HUES6 (cell line): Measurements from ENCODE around the gene SHANK2.

Source experiments
- H3K27ac ChIP-seq: 2 replicates; pipeline ENCODE4 v1.7.0; 2013; ENCODE audit warnings: low read depth, mild to moderate bottlenecking, low read length, inconsistent platforms
- H3K27me3 ChIP-seq: 2 replicates; pipeline ENCODE4 v1.6.1; 2013; ENCODE audit warnings: low read length; ENCODE audit not compliant: control insufficient read depth, insufficient read depth
- H3K36me3 ChIP-seq: 2 replicates; pipeline ENCODE4 v1.6.1; 2013; ENCODE audit warnings: low read length; ENCODE audit not compliant: control insufficient read depth, insufficient read depth
- H3K4me1 ChIP-seq: 2 replicates; pipeline ENCODE4 v1.6.1; 2013; ENCODE audit warnings: low read length; ENCODE audit not compliant: control insufficient read depth, insufficient read depth
- H3K4me3 ChIP-seq: 2 replicates; pipeline ENCODE4 v1.5.1; 2013; ENCODE audit warnings: low read depth, low read length
- H3K9ac ChIP-seq: one replicate; pipeline ENCODE4 v1.6.1; 2013; ENCODE audit warnings: mild to moderate bottlenecking, low read length
- H3K9me3 ChIP-seq: 2 replicates; pipeline ENCODE4 v1.6.1; 2013; ENCODE audit warnings: low read depth, low read length; ENCODE audit not compliant: control insufficient read depth, insufficient read depth

Gene SHANK2

GRCh38 chr11:71228961-71229360 lies 23.4 kb downstream of the SHANK2 start:
- peaks cover 15% of the 10 kb centered on the region; the same call in 1 of the 2 replicates for H3K9me3 ChIP-seq
- H3K9ac ChIP-seq: no peak overlapping the region
- H3K27ac ChIP-seq: no peak overlapping the region
- no peaks in the 10 kb centered on the region for H3K27me3 ChIP-seq
- H3K4me3 ChIP-seq: no peak overlapping the region
- no peaks in the 10 kb centered on the region for H3K36me3 ChIP-seq
- H3K4me1 ChIP-seq: no peaks in the 10 kb centered on the region

GRCh38 chr11:71227058-71227659 lies 25.2 kb downstream of the SHANK2 start:
- H3K9me3 ChIP-seq: peaks cover 15% of the 10 kb centered on the region; the same call in 1 of the 2 replicates
- no peak overlapping the region for H3K27ac ChIP-seq
- H3K27me3 ChIP-seq: no peaks in the 10 kb centered on the region
- no peak overlapping the region for H3K9ac ChIP-seq
- H3K4me1 ChIP-seq: no peaks in the 10 kb centered on the region; the same call in 1 of the 2 replicates
- no peaks in the 10 kb centered on the region; the same call in 1 of the 2 replicates for H3K36me3 ChIP-seq
- H3K4me3 ChIP-seq: no peak overlapping the region

GRCh38 chr11:71223671-71224660 lies 28.4 kb downstream of the SHANK2 start:
- H3K4me3 ChIP-seq: no peak overlapping the region
- no peak overlapping the region for H3K9ac ChIP-seq
- no peak overlapping the region for H3K27ac ChIP-seq
- H3K4me1 ChIP-seq: no peaks in the 10 kb centered on the region; the same call in 1 of the 2 replicates
- H3K9me3 ChIP-seq: peaks cover 15% of the 10 kb centered on the region; the same call in 1 of the 2 replicates
- H3K27me3 ChIP-seq: no peaks in the 10 kb centered on the region
- H3K36me3 ChIP-seq: no peaks in the 10 kb centered on the region; the same call in 1 of the 2 replicates

GRCh38 chr11:71223081-71223405 lies 29.3 kb downstream of the SHANK2 start:
- H3K4me1 ChIP-seq: no peaks in the 10 kb centered on the region; the same call in 1 of the 2 replicates
- no peaks in the 10 kb centered on the region for H3K27me3 ChIP-seq
- peaks cover 12% of the 10 kb centered on the region; the same call in 1 of the 2 replicates for H3K9me3 ChIP-seq
- H3K9ac ChIP-seq: no peak overlapping the region
- H3K27ac ChIP-seq: no peak overlapping the region
- H3K36me3 ChIP-seq: no peaks in the 10 kb centered on the region; the same call in 1 of the 2 replicates
- H3K4me3 ChIP-seq: no peak overlapping the region

- Histone ChIP-seq H3K9ac (no peak overlapping the region), H3K27ac (no peak overlapping the region), H3K36me3 (no peaks in the 10 kb centered on the region; the same call in 1 of the 2 replicates), H3K4me3 (no peak overlapping the region), H3K27me3 (no peaks in the 10 kb centered on the region), H3K9me3 (peaks cover 12% of the 10 kb centered on the region; the same call in 1 of the 2 replicates), H3K4me1 (no peaks in the 10 kb centered on the region; the same call in 1 of the 2 replicates)
Observed at GRCh38 chr11:71222318-71223080, 29.9 kb downstream of the SHANK2 start.

- H3K36me3 ChIP-seq: no peaks in the 10 kb centered on the region; the same call in 1 of the 2 replicates
- no peak overlapping the region for H3K4me3 ChIP-seq
- no peaks in the 10 kb centered on the region for H3K27me3 ChIP-seq
- H3K9ac ChIP-seq: no peak overlapping the region
- no peaks in the 10 kb centered on the region; the same call in 1 of the 2 replicates for H3K4me1 ChIP-seq
- H3K9me3 ChIP-seq: peaks cover 5% of the 10 kb centered on the region; the same call in 1 of the 2 replicates
- no peak overlapping the region for H3K27ac ChIP-seq
Observed at GRCh38 chr11:71221821-71222220, 30.6 kb downstream of the SHANK2 start.

- Histone ChIP-seq H3K27ac (no peak overlapping the region), H3K9ac (no peak overlapping the region), H3K36me3 (no peaks in the 10 kb centered on the region; the same call in 1 of the 2 replicates), H3K9me3 (peaks cover 3% of the 10 kb centered on the region; the same call in 1 of the 2 replicates), H3K4me3 (no peak overlapping the region), H3K27me3 (no peaks in the 10 kb centered on the region), H3K4me1 (no peaks in the 10 kb centered on the region; the same call in 1 of the 2 replicates)
Observed at GRCh38 chr11:71221201-71221600, 31.2 kb downstream of the SHANK2 start.

- H3K27me3 ChIP-seq: no peaks in the 10 kb centered on the region
- no peaks in the 10 kb centered on the region; the same call in 1 of the 2 replicates for H3K4me1 ChIP-seq
- no peak overlapping the region for H3K27ac ChIP-seq
- H3K9me3 ChIP-seq: no peaks in the 10 kb centered on the region
- no peaks in the 10 kb centered on the region; the same call in 1 of the 2 replicates for H3K36me3 ChIP-seq
- no peak overlapping the region for H3K4me3 ChIP-seq
- no peak overlapping the region for H3K9ac ChIP-seq
Observed at GRCh38 chr11:71218789-71219499, 33.4 kb downstream of the SHANK2 start.

GRCh38 chr11:71215425-71215965 lies 36.9 kb downstream of the SHANK2 start:
- H3K4me1 ChIP-seq: no peaks in the 10 kb centered on the region
- H3K27me3 ChIP-seq: no peaks in the 10 kb centered on the region
- H3K9me3 ChIP-seq: no peaks in the 10 kb centered on the region
- H3K27ac ChIP-seq: no peak overlapping the region
- no peak overlapping the region for H3K4me3 ChIP-seq
- H3K9ac ChIP-seq: no peak overlapping the region
- no peaks in the 10 kb centered on the region for H3K36me3 ChIP-seq
